Measurements from ENCODE around the gene KDM2A. TPM values are rescaled to one million over a fixed set of nuclear protein-coding genes. Genes with fewer than 3 reads are reported as not detected.
A peak's percentile ranks its signal among the peaks of the same experiment; 100 is the strongest.

KDM2A gene
- total and polyA plus RNA-seq, 2 donors (not counting 3 experiments of a cell fraction or from before 2014, with no cell fraction given) = 72.2 to 79.5 TPM

DNA sequence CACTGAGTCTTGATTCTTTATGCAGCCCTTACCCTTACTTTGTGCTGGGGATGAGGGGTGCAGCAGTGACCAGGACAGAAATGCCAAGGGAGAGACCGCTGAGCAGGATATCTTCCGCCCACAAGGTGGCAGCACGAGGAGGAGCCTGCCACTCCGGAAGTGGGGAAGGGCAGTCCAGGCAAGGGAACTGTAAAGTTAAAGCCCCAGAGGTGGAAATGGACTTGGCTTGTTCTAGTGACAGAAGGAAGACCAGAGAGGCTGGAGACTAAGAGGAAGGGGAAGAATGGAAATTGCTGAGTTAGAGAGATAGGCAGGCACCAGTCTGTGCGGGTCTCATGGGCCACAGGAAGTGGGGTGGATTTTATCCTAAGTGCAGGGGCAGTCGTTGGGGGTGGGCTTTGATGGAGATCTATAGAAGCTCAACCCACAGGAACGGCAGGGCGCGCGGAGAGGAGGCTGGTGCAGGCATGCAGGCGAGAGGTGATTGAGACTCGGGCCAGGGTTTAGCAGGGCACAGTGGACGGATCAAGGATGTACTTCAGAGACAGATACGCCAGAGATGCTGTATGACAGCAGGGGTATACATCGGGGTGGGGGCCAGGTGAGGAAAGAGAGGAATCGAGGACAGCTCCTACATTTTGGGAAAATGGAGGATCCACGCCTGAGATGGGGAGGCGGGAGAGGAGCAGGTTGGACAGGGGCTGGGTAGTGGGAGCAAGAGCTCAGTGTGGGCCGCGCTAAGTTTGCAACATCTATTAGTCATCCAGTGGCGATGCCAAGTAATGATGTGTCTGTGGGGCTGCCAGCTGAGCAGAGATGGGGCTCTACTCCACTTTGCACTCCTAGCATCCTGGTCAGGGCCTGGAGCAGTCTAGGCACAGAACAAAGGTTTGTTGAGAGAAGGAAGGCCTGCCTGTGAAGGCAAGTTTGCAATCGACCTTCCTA is 143.9 kb downstream of the KDM2A start:
- no peaks in the 10 kb centered on the region for H3K9me3 ChIP-seq (replicated peaks; ENCODE audit: control insufficient read depth, insufficient read depth, low read length)
- TF ChIP-seq JUN (IDR thresholded peaks at IDR 0.05; ENCODE audit: borderline replicate concordance, insufficient read depth, insufficient read length, low read depth) (no peak), FOS (IDR thresholded peaks at IDR 0.05; ENCODE audit: borderline replicate concordance, insufficient read depth, low read length) (no peak), MYC (IDR thresholded peaks at IDR 0.05; ENCODE audit: low read depth, low read length) (no peak), GATA2 (IDR thresholded peaks at IDR 0.05; ENCODE audit: insufficient read depth, insufficient read length, low read depth, low read length) (no peak), POLR2AphosphoS5 (IDR thresholded peaks at IDR 0.05; ENCODE audit: insufficient read depth, low read depth, low read length) (peak; percentile 37), POLR2A (IDR thresholded peaks at IDR 0.05; ENCODE audit: low read depth, low read length) (no peak), EZH2 (IDR thresholded peaks at IDR 0.05; ENCODE audit: borderline replicate concordance, low read depth, low read length, severe bottlenecking) (no peak)
- TF ChIP-seq, protein P1, sequence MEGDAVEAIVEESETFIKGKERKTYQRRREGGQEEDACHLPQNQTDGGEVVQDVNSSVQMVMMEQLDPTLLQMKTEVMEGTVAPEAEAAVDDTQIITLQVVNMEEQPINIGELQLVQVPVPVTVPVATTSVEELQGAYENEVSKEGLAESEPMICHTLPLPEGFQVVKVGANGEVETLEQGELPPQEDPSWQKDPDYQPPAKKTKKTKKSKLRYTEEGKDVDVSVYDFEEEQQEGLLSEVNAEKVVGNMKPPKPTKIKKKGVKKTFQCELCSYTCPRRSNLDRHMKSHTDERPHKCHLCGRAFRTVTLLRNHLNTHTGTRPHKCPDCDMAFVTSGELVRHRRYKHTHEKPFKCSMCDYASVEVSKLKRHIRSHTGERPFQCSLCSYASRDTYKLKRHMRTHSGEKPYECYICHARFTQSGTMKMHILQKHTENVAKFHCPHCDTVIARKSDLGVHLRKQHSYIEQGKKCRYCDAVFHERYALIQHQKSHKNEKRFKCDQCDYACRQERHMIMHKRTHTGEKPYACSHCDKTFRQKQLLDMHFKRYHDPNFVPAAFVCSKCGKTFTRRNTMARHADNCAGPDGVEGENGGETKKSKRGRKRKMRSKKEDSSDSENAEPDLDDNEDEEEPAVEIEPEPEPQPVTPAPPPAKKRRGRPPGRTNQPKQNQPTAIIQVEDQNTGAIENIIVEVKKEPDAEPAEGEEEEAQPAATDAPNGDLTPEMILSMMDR (IDR thresholded peaks at IDR 0.05; ENCODE audit: extremely low read depth in 1 of 2, insufficient read depth in 1 of 2, low read depth in 1 of 2, low read length in 2 of 2) = peak; percentile 89 to 93
- TF ChIP-seq, protein P2, sequence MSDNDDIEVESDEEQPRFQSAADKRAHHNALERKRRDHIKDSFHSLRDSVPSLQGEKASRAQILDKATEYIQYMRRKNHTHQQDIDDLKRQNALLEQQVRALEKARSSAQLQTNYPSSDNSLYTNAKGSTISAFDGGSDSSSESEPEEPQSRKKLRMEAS (IDR thresholded peaks at IDR 0.05; ENCODE audit: insufficient read depth, insufficient read length) = no peak
- no peak overlapping the region for H3K27ac ChIP-seq (ENCODE audit: insufficient read depth, low read depth, low read length)
- peak overlapping the region; percentile 56 for H2AFZ ChIP-seq (ENCODE audit: low read depth, low read length)
- no peak overlapping the region for H3K9ac ChIP-seq (replicated peaks; ENCODE audit: extremely low read depth, insufficient read depth, low read length)
- peaks cover 13% of the 10 kb centered on the region for H3K4me1 ChIP-seq (ENCODE audit: control insufficient read depth, extremely low read depth, insufficient read depth, low read length)
- peaks cover 13% of the 10 kb centered on the region for H3K79me2 ChIP-seq (ENCODE audit: control insufficient read depth, insufficient read depth, low read length)
- no peak overlapping the region for H3K4me3 ChIP-seq (replicated peaks in 1 of 3; ENCODE audit: insufficient read depth in 1 of 3, low read depth in 1 of 3, low read length in 3 of 3)
- no peaks in the 10 kb centered on the region for H3K36me3 ChIP-seq (ENCODE audit: control insufficient read depth in 2 of 2, extremely low read depth in 1 of 2, insufficient read depth in 2 of 2, low read length in 2 of 2)
- no peaks in the 10 kb centered on the region for H4K20me1 ChIP-seq (replicated peaks; ENCODE audit: control insufficient read depth, extremely low read depth, insufficient read depth, low read length)
- dilution Hi-C loops (cut with MboI; ENCODE audit: extremely low pct_ligation_motif_present, low sequenced_read_pairs) = no loop called here
- H3K4me2 ChIP-seq (ENCODE audit: insufficient read depth, low read length) = no peak overlapping the region
- DNase-seq (ENCODE audit: low read depth, low spot score) = peak; percentile 67
- intact Hi-C loops (cut with micrococcal nuclease) = loop anchor here (1.0 to 10.0 kb wide), 6 partner anchors 23 to 242 kb away; partner anchors contain the start of genes CDK2AP2 and PITPNM1
- peak; percentile 98 for FAIRE-seq
- no peaks in the 10 kb centered on the region for H3K27me3 ChIP-seq (ENCODE audit: control insufficient read depth in 2 of 2, insufficient read depth in 2 of 2, low read length in 2 of 2)
- CTCF ChIA-PET = interaction anchor here (0.8 to 4.9 kb wide), 28 partner anchors 8 to 181 kb away, joined by 3 to 151 read pairs (median 6); partner anchors contain the start of genes ANKRD13D, CLCF1 and SSH3
- BruUV-seq (replicated peaks) = no TSS peak
- H3K9me1 ChIP-seq (replicated peaks; ENCODE audit: control insufficient read depth, extremely low read depth, insufficient read depth, low read length) = no peaks in the 10 kb centered on the region
- POLR2A ChIA-PET = no interaction called here
